HG02852 (cell line): Measurements from ENCODE around the gene LCE4A.

ENCODE experiments used
- ATAC-seq: cut with Tn5 transposase; IDR thresholded peaks from one replicate; pipeline ENCODE4 v1.9.1; 2021; ENCODE audit warnings: mild to moderate bottlenecking, moderate library complexity; ENCODE audit not compliant: unreplicated experiment

LCE4A gene

DNA sequence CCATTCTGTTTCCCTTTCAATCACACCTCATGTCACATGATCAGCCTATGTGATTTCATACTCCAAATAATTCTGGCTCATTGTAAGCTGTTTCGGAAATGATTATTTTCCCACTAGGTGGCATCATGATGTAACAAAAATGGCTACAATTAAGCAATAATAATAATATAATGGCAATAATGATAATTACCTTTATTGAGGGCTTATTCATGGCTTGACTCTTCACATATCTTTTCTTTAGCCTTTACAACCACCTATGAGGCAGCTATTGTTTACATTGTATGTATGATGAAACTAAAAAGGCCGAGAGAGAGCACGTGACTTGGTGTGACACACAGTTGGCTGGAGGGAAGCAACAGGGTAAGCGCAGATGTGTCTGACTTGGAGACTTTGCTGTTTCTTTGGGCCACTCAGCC is 37.3 kb downstream of the LCE4A start:
- ATAC-seq, result no peak

DNA sequence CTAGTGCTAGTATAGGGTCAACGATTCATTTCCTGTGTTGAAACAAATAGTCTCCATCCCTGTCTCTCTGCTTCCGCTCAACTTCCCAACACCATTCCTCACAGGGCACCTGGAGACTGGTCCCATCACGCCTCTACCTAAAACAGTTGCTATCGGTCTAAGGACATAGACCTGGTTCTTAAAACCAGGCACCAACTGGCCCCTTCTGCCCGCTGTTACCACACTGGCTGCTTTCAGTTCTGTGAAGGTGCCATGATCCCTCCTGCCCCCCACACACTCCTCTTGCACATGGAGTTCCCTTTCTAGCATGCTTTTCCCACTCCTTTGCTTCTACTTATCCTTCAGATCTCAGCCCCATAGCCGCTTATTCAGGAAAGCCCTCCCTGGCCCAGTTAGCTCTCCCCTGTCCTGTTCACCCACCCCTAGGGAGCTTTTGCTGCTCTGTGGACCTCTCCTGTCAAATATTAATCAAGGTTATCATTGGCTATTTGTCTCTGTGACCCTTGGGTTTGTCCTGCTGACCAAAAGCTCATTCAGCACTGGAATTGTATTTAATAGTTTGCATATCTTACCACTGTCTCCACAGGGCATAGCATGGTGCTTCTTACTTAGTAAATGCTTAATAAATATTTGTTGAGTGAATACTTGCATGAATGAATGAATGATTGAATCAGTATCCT is 37.9 kb downstream of the LCE4A start:
- ATAC-seq, result no peak

DNA sequence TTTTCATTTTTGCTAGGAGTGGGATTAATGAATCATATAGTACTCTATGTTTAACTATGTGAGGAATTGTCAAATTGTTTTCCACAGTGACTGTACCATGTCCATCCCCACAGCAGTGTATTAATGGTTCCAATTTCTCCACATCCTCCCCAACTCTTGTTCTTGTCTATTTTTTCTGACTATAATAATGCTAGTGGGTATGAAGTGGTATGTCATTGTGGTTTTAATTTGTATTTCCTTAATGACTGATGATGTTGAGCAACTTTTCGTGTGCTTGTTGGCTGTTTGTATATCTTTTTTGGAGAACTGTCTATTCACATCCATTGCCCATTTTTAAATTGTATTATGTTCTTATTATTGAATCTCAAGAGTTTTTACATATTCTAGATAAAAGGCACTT is 39.9 kb downstream of the LCE4A start:
- no peak for ATAC-seq

DNA sequence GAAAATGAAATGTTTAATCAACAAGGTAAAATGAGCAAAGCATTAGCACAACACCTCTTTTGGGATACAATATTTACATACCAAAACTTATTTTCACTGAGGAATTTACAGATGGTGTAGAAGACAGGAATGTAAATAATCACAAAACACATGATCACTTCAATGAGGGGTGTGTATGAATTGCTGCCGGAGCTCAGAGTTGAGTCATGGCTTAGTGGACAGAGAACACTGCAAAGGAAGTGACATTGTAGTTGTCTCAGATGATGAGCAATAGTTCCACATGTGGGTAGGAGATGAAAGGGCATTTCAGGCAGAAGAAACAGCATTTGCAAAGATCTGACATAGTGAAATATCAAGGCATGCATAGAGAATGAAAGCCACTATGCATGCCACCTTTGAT is 44.3 kb downstream of the LCE4A start:
- ATAC-seq, result no peak

DNA sequence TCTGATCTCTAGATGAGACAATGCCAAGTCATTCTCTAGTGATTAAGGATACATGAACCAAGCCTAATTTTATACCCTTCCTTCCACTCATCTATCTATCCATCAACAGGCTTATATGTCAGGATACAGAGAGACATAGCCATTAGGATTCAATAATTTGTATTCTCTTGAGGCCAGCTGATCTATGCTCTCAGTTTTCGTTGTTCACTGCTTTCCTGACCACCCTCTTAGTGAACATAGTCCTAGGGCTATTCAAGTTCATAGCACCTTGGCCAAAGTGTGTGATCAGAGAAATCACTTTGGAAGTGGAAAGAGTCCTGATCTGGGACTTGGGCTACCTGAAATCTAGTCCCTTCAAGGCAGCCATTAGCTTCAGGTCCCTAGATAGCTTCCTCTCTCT is 45.6 kb downstream of the LCE4A start:
- ATAC-seq, result no peak

DNA sequence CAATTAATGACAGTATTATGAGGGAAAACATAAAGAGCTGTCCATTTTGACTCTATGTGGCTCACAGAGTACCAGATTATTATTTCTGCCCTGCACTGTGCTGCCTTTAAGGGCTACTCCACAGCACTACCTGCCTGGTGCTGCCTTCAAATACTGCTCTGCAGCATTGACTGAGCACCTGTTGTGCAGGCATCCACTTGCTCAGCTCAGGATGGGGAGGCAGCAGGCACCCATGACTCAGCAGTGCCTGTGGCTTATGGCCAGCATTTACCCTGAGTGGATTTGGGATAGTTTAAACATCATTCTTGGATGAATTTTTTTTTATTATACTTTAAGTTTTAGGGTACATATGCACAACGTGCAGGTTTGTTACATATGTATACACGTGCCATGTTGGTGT is 48.9 kb downstream of the LCE4A start:
- ATAC-seq, result no peak

DNA sequence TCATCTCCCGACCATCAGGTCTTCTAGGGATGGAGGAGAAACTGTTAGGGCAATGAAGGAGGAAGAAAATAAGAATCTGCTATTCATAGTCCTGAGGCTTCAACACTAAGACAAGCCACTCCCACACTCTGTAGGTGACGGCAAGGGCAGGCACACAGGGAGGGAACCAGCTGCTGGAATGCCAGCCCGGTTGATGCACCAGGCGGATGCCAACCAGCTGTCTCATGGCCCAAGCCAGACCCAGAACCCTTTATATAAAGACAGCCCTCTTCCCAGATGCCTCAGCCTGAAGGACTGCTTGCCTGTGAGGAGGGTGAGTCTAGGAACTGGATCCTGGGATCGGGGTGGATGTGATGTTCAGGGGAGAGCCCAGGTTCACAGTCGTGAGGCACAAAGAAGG is 49.8 kb downstream of the LCE4A start, which contains the start of gene KPRP:
Gene KPRP, plus strand, starts transcription at position 279 of the 400 bp plus-strand sequence. CDS start 1,564 bp downstream, outside the sequence.
- ATAC-seq, result no peak

DNA sequence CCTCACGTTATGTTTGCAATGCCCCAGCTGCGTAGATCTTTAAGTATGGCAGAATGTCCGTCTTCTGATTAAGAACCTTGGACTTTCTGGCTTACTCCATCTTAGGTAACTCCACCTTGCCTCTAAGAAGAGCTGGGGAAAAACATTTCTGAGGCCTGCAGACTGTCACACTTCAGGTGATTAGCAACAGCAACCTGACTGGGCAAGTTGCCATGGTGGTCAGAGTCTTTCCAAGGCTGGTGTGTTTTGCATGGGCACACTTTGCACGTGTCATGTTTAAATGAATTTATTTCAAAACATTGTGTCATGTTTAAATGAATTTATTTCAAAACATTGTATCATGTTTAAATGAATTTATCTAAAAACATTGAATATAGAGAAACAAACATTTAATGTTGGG is 50.7 kb downstream of the LCE4A start:
- ATAC-seq, result no peak
